Prostate gland (tissue), 2 donors: ENCODE data around the gene FILIP1.

Source experiments
- POLR2A ChIP-seq: fragments of 450-650 bp; IDR thresholded peaks from one replicate; pipeline ENCODE4 v1.6.1; 2016; ENCODE audit warnings: antibody characterized with exemption, mild to moderate bottlenecking
- POLR2AphosphoS5 ChIP-seq: sonication (generic); formaldehyde crosslinking; IDR thresholded peaks from one replicate; pipeline ENCODE4 v1.6.1; 2017; ENCODE audit warnings: antibody characterized with exemption
- TF ChIP-seq, protein P1 (sequence below), 4 experiments: fragments of 200-600 bp in 2 of 4; fragments of 450-650 bp in 2 of 4; sonication (generic) in 2 of 4; IDR thresholded peaks; 1 replicate in 3 of 4; 2 replicates in 1 of 4; pipeline ENCODE4 v1.5.1; 2016 to 2019; ENCODE audit warnings: antibody characterized with exemption in 4 of 4, mild to moderate bottlenecking in 2 of 4, moderate library complexity in 2 of 4

DNA sequence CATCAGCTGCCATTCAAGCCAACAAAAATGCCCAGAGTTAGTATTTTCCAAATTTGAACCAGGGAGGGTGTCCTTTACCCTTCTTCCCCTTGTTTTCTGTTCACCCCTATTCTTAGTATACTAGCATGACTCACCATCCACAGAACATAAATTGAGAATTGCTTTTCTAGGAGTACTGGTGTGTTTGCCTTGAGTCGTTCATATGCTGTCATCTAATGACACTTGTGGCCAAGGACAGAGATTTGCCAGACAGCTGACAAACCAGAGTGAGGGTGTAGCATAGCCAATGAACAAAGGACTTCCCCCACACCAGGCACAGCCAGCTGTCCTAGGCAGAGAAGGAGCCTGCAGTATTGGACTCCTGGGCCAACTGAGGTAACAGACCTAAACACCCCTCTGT lies 62.2 kb downstream of the FILIP1 start:
- TF ChIP-seq POLR2AphosphoS5 (no peak), POLR2A (no peak)
- TF ChIP-seq, protein P1, sequence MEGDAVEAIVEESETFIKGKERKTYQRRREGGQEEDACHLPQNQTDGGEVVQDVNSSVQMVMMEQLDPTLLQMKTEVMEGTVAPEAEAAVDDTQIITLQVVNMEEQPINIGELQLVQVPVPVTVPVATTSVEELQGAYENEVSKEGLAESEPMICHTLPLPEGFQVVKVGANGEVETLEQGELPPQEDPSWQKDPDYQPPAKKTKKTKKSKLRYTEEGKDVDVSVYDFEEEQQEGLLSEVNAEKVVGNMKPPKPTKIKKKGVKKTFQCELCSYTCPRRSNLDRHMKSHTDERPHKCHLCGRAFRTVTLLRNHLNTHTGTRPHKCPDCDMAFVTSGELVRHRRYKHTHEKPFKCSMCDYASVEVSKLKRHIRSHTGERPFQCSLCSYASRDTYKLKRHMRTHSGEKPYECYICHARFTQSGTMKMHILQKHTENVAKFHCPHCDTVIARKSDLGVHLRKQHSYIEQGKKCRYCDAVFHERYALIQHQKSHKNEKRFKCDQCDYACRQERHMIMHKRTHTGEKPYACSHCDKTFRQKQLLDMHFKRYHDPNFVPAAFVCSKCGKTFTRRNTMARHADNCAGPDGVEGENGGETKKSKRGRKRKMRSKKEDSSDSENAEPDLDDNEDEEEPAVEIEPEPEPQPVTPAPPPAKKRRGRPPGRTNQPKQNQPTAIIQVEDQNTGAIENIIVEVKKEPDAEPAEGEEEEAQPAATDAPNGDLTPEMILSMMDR (IDR thresholded peaks at IDR 0.05): no peak
